Activated naive CD4-positive, alpha-beta T cell treated with anti-CD3 and anti-CD28 coated beads, Interleukin-2, amount 10 ng/mL, durations not matched to agents 7 days and 5 days (primary cell): ENCODE measurements around the gene PDZRN3.

ENCODE experiments used
- CTCF ChIA-PET: fragments of 350-600 bp; sonication (Branson Sonifier 250); formaldehyde crosslinking; loops from one replicate; lab custom pipeline; 2021; ENCODE audit warnings: antibody characterized with exemption; lab: Charles Lee
- DNase-seq: peaks from one replicate; pipeline ENCODE4 v3.0.0-alpha.2; 2020
- H3K27ac Mint-ChIP-seq: one replicate; pipeline ENCODE4 v1.8.0; 2021; ENCODE audit warnings: mild to moderate bottlenecking, moderate library complexity, mixed read lengths
- H3K27me3 Mint-ChIP-seq: one replicate; pipeline ENCODE4 v1.8.0; 2021; ENCODE audit warnings: mild to moderate bottlenecking, mixed read lengths
- H3K36me3 Mint-ChIP-seq: one replicate; pipeline ENCODE4 v1.8.0; 2021; ENCODE audit warnings: mixed read lengths
- H3K4me1 Mint-ChIP-seq: one replicate; pipeline ENCODE4 v1.8.0; 2021; ENCODE audit warnings: mixed read lengths
- H3K4me3 Mint-ChIP-seq: one replicate; pipeline ENCODE4 v1.8.0; 2021; ENCODE audit warnings: mild to moderate bottlenecking, moderate library complexity, mixed read lengths
- H3K9me3 Mint-ChIP-seq: one replicate; pipeline ENCODE4 v1.8.0; 2021; ENCODE audit warnings: mixed read lengths

Gene PDZRN3

DNA sequence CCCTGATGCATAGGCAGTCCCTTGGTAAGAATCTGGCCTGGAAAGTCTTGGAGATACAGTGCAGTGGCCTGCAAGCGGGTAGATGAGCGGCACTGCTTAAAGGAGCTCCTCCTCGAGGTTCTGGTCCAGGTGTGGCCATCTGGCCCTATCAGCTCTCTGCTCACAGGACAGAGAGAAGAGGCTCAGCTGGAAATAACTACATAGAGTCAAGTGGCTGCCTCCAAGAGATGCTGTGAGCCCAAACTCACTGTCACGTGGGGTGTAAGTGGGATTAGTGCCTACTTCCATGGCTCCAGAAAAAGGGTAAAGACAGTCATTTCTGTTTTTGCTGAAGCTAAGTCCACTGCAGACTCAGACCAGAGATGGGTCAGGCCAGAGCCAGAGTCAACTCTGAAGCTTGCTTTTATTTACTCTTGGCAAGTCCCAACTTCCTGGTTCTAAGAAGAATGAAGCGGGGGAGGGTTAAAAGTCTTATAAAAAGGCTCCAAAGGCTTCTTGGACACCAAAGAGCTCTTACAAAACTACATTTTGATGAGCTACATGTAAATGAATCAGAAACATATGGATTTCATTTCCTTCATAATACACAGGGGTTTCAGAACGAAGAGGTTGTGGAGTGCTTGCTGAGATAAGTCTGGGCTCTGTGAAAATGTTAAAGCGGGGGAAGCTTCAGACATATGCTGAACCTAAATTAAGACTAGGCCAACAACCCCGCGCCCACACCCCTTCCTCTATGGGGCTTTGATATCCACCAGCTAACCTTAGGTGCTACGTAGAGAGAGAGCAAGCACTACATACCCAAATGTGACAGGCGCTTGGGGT, 77.1 kb downstream of the PDZRN3 start:
- Mint-ChIP-seq H3K4me3 (no peak overlapping the region), H3K27me3 (no peaks in the 10 kb centered on the region), H3K27ac (no peak overlapping the region), H3K36me3 (no peaks in the 10 kb centered on the region), H3K4me1 (no peaks in the 10 kb centered on the region), H3K9me3 (no peaks in the 10 kb centered on the region)
- no peak for DNase-seq
- CTCF ChIA-PET: no interaction called here

DNA sequence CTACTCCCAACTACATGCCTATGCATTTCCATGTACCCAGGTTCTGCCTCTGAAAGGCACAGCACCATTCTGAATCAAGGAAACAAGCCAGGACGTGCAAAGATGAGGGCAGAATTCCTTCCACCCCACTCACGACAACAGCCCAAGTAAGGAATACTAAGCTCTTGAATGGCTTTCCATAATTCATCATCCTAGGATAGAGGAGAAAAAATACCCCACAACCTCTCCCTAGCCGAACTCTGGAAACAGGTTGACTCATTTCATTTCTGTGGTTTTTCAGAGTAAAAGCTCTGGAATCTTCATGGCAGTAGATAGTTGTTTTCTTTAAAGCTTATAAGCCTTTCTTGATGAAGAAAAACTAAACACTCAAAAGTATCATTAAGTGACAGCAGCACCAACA, 77.8 kb downstream of the PDZRN3 start:
- Mint-ChIP-seq H3K36me3 (no peaks in the 10 kb centered on the region), H3K4me3 (no peak overlapping the region), H3K4me1 (no peaks in the 10 kb centered on the region), H3K27ac (no peak overlapping the region), H3K27me3 (no peaks in the 10 kb centered on the region), H3K9me3 (no peaks in the 10 kb centered on the region)
- no peak for DNase-seq
- CTCF ChIA-PET: no interaction called here

DNA sequence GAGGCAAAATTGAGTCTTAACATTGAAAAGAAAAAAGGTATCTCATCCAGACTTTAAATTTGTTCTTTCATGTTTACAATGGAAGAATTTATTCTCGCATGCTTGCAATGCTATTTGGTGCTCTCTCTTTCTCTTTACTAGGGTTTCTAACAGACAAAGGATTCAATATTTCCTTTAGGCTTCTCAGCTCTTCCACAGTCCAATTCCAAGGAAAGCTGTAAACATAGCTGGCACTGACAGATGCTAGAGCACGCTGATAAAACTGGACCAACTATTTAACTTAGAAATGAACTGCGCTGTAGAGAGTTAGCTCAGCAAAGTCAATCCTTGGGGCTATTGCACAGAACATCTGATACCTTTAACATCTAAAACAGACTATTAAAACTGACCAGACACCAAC, 81.3 kb downstream of the PDZRN3 start:
- CTCF ChIA-PET: no interaction called here
- Mint-ChIP-seq H3K4me1 (no peaks in the 10 kb centered on the region), H3K27ac (no peak overlapping the region), H3K9me3 (no peaks in the 10 kb centered on the region), H3K36me3 (no peaks in the 10 kb centered on the region), H3K4me3 (no peak overlapping the region), H3K27me3 (no peaks in the 10 kb centered on the region)
- no peak for DNase-seq

DNA sequence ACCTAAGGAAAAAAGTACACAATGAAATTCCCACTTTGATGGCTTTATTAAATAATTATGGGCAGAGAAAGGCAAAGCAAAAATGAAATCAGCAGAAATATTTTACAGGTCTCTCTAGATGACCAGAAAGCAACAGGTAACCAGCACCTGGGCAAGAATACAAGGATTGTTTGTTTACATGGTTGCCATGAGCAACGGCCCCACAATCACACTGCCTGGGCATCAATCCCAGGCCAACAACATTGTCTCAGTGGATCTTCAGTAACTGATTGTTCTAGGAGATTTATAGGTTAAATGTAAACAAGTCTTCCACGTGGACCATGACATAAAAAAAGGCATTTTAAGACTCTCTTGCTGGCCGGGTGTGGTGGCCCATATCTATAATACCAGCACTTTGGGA, 82.6 kb downstream of the PDZRN3 start:
- CTCF ChIA-PET: no interaction called here
- no peak for DNase-seq
- Mint-ChIP-seq H3K27me3 (no peaks in the 10 kb centered on the region), H3K9me3 (no peaks in the 10 kb centered on the region), H3K27ac (no peak overlapping the region), H3K36me3 (no peaks in the 10 kb centered on the region), H3K4me1 (no peaks in the 10 kb centered on the region), H3K4me3 (no peak overlapping the region)

DNA sequence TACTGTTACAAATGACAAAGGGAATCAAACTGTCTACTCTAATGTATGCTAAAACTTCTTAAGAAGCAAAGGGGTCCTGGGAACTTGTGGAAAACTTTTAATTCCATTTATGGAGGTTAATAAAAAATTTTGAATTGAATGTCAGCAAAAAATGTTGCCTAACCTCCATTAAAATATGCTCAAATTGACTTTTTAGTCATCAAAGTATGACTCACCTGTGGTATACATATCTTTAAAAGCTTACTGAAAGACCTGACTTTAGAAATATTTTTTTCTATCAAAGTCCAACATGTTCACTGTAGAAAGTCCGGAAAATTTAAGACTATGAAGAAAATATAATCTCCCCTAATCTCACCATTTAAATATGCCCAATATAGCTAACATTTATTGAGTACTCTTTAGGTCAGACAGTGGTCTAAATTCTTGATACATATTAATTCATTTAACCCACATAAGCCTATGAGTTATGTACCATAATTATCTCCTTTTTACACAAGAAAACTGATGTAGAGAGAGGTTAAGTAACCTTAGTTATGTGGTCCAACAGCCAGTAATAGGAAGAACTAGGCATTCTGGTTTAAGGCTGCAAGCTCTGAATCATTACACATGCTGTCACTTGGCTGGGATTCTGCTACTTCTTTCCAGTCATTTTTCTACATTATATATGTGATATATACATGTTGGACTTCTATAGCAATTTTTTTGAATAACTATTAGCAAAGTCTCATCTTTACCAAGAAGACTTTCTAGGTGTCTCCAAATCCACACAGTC, 83.6 kb downstream of the PDZRN3 start:
- no peak overlapping the region for H3K4me3 Mint-ChIP-seq
- DNase-seq: no peak
- H3K27ac Mint-ChIP-seq: no peak overlapping the region
- CTCF ChIA-PET: no interaction called here
- no peaks in the 10 kb centered on the region for H3K27me3 Mint-ChIP-seq
- no peaks in the 10 kb centered on the region for H3K4me1 Mint-ChIP-seq
- no peaks in the 10 kb centered on the region for H3K36me3 Mint-ChIP-seq
- no peaks in the 10 kb centered on the region for H3K9me3 Mint-ChIP-seq

DNA sequence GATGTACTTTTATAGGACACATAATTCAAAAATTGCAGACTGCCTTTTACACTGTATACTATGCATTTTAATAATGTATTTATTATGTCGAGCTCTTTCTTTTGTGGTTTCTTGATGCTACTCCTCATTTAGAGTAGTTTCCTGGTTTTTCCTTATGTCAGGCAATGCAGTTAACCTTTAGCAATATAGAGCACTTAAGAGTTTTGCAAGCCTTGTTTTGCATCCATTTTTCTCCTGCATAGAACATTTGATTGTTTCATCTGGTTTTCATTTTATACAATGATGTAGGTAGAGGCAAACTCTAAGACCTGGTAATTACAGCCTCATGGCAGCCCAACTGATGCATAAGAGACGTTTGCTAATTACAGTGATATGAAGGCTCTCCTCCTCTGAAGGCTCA, 86.3 kb downstream of the PDZRN3 start:
- Mint-ChIP-seq H3K4me3 (no peak overlapping the region), H3K27me3 (no peaks in the 10 kb centered on the region), H3K27ac (no peak overlapping the region), H3K9me3 (no peaks in the 10 kb centered on the region), H3K36me3 (no peaks in the 10 kb centered on the region), H3K4me1 (no peaks in the 10 kb centered on the region)
- CTCF ChIA-PET: no interaction called here
- no peak for DNase-seq

DNA sequence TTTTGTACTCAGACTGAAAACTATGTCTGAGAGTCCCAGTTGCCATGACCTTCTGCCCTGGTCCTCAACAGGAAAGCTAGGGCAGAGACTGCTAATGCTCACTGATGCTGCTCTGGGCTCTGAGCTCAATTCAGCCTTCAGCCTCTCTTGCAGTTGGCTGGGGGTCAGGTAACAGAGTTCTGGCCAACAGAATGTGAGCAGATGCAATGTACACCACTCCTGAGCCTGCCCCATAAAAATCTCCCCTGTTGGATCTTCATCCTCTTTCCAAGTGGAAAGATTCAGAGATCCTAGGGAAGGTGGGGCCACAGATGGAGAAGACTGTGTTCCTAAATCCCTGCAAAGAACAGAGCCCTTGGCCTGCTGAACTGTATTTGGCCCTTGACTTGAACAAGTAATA, 87.8 kb downstream of the PDZRN3 start:
- CTCF ChIA-PET: no interaction called here
- Mint-ChIP-seq H3K4me3 (no peak overlapping the region), H3K36me3 (no peaks in the 10 kb centered on the region), H3K27ac (no peak overlapping the region), H3K27me3 (no peaks in the 10 kb centered on the region), H3K9me3 (no peaks in the 10 kb centered on the region), H3K4me1 (no peaks in the 10 kb centered on the region)
- DNase-seq: no peak

DNA sequence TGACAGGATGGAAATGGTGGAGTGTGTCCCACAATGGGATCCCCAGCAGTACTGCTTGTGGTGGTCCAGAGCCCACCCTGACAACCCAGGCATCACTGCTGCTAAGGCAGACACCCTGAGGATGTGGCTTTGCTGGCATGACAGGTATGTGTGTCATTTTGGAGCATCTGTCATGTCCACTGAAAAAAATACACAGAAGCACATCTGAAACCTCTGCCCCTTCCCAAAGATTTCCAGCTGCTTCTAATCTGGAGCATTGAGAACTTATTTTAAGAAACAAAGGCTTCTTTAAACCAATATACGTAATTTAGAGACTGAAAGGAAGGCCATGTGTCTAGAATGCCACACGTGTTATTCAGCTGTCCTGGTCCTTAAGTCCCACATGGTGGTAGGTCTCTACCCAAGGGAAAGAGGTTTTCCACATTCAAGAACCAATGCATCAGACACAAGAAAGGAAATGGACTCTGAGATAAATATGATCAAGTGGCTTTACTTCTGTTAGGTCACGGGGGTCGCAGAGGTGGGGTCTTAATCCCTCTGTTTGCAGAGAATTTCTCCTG, 88.3 kb downstream of the PDZRN3 start:
- Mint-ChIP-seq H3K27me3 (no peaks in the 10 kb centered on the region), H3K4me3 (no peak overlapping the region), H3K9me3 (no peaks in the 10 kb centered on the region), H3K27ac (no peak overlapping the region), H3K36me3 (no peaks in the 10 kb centered on the region), H3K4me1 (no peaks in the 10 kb centered on the region)
- no peak for DNase-seq
- CTCF ChIA-PET: no interaction called here

DNA sequence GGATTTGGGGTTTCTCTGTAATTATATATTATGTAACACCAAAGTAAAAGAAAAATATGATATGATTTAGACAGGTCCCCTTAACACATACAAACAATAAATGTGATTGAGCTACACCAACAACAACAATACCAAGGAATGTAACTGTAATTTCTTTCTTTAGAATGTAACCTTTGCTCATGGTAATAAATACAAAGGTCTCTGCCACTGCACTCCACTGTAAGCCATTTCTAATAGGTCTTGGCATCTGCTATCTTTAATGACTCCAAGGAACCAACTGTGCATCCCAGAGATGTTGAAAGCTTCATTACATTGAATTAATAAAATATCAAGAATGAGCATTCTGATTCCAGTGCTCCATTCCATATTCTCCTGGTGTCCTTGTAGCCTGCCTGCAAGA, 88.8 kb downstream of the PDZRN3 start:
- Mint-ChIP-seq H3K36me3 (no peaks in the 10 kb centered on the region), H3K4me3 (no peak overlapping the region)
- CTCF ChIA-PET: no interaction called here

DNA sequence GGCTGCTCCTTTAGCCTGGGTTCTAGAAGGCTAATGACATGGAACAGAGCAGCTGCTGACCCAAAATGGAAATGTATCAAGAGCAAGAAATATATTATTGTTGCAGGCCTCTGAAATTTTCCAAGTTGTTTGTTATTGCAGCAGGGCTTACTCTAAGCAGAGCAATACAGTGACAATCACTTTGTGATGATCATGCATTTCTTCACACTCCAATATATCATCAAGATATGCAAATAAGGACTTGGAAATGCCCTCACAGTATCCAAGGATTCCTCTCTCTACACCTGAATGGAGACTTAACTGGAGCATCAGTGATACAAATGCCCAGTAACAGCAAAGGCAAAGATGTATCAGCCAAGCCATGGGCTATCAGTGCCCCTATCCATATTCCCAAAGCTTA, 89.6 kb downstream of the PDZRN3 start:
- DNase-seq: no peak
- H3K4me1 Mint-ChIP-seq: no peaks in the 10 kb centered on the region
- CTCF ChIA-PET: no interaction called here

More for the DNA sequence above, 88.8 kb downstream of the PDZRN3 start:
- no peaks in the 10 kb centered on the region for H3K9me3 Mint-ChIP-seq
- no peaks in the 10 kb centered on the region for H3K4me1 Mint-ChIP-seq
- H3K27ac Mint-ChIP-seq: no peak overlapping the region
- H3K27me3 Mint-ChIP-seq: no peaks in the 10 kb centered on the region
- DNase-seq: no peak

DNA sequence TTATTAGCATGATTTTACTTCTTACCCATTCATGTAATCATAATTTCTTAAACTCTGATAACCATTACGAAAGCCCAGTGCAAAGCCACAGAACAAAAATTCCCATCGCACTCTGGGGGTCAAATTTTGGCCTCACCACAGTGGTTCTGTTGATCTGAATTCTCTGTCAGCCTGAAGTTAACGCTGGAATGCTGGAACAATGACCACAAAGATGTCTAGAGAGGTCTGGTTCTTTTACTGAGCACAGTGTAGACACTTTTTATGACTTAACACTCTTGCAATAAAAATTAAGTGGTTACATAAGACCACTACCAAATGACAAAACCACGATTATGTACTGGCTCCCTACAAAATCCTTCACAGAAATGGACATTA, 94.7 kb downstream of the PDZRN3 start:
- Mint-ChIP-seq H3K9me3 (no peaks in the 10 kb centered on the region), H3K36me3 (no peaks in the 10 kb centered on the region), H3K4me1 (no peaks in the 10 kb centered on the region), H3K27me3 (no peaks in the 10 kb centered on the region), H3K4me3 (no peak overlapping the region), H3K27ac (no peak overlapping the region)
- CTCF ChIA-PET: no interaction called here
- DNase-seq: no peak

More for the DNA sequence above, 89.6 kb downstream of the PDZRN3 start:
- Mint-ChIP-seq H3K27me3 (no peaks in the 10 kb centered on the region), H3K4me3 (no peak overlapping the region), H3K36me3 (no peaks in the 10 kb centered on the region), H3K27ac (no peak overlapping the region), H3K9me3 (no peaks in the 10 kb centered on the region)

DNA sequence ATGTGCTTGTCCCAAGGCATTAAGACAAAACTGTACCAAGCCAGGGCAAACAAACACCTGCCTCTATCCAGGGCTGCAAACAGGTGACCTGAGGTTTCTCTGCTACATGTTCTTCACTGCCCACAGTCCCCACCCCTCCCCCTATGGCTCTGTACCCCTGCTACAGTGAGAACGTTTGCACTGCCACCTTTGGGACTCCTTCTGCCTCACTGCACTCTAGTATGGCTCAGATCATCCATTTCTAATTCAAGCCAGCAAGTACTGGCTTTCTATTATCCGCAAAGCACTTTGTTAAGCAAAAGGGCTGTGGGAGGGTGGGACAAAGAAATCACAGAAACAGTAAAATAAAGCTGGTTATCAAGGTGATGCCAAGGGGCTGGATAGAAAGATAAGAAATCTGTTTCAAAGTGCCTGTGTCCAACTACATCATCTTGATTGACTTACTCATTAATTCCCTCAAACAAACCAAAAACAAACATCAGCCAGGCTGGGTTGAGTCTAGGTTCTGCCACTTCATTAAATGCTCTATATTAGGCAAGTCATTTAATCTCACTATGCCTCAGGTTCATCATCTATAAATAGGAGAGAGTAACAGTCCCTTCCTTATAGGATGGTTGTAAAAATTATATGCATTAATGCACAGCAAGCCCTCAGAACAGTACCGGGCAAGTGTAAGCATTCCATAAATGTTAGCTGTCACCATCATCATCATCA, 95.3 kb downstream of the PDZRN3 start:
- CTCF ChIA-PET: no interaction called here
- no peak overlapping the region for H3K4me3 Mint-ChIP-seq

DNA sequence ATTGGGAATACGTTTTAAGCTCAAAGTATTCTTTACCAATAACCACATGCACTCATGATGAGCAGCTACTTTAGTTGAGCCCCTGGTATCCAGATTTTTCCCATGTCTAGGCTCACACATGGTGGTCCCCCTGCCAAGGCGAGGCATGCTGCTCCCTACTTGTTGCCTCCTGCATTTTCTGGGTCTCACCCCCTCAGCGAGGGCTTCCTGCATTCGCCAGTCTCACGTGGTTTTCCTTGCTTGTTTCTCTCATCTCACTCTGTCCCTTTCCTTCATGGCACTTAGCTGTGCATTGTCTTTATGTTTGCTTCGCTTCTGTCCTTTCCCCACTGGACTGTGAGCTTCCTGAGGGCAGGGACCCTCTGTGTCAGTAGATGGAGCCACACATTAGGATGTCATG, 99.2 kb downstream of the PDZRN3 start:
- H3K27me3 Mint-ChIP-seq: no peaks in the 10 kb centered on the region
- CTCF ChIA-PET: no interaction called here
- no peak overlapping the region for H3K27ac Mint-ChIP-seq
- no peaks in the 10 kb centered on the region for H3K9me3 Mint-ChIP-seq
- DNase-seq: no peak
- no peak overlapping the region for H3K4me3 Mint-ChIP-seq
- no peaks in the 10 kb centered on the region for H3K4me1 Mint-ChIP-seq
- H3K36me3 Mint-ChIP-seq: no peaks in the 10 kb centered on the region

More for the DNA sequence above, 95.3 kb downstream of the PDZRN3 start:
- Mint-ChIP-seq H3K9me3 (no peaks in the 10 kb centered on the region), H3K27me3 (no peaks in the 10 kb centered on the region), H3K4me1 (no peaks in the 10 kb centered on the region), H3K36me3 (no peaks in the 10 kb centered on the region), H3K27ac (no peak overlapping the region)
- no peak for DNase-seq

DNA sequence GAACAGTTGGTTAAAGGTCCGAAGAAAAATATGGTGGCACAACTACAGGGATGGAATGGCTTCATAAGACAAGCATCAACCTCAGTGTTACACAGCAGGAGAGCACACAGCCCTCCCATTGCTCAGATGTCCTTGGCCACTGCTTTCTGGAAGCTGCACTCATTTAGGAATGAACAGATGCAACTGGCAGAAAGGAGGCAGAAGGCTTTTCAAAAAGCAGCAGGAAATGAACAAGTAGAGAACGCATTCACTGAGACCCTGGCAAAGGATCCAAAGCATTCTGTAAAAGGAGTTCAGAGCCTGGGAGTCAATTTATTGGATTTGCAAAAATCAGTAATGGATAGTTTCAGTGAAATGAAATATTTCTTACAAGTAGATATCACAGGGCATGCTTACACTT, 101.1 kb downstream of the PDZRN3 start:
- Mint-ChIP-seq H3K4me1 (no peaks in the 10 kb centered on the region), H3K9me3 (no peaks in the 10 kb centered on the region), H3K4me3 (no peak overlapping the region), H3K27ac (no peak overlapping the region), H3K27me3 (no peaks in the 10 kb centered on the region), H3K36me3 (no peaks in the 10 kb centered on the region)
- no peak for DNase-seq
- CTCF ChIA-PET: no interaction called here
